HepG2 (cell line): Measurements from ENCODE around the gene IFNG-AS1. TPM values are rescaled to one million over a fixed set of nuclear protein-coding genes. Genes with fewer than 3 reads are reported as not detected.

Source experiments
- ATAC-seq: fragments of 200-7000 bp; cut with Tn5 transposase; 3 replicates; pipeline ENCODE4 v1.9.1; 2020; ENCODE audit warnings: mild to moderate bottlenecking, moderate library complexity
- BruUV-seq: library from RNA; stranded (reverse); fragments of 400-500 nt; replicated peaks from 2 replicates; lab custom pipeline; 2021; lab: Mats Ljungman, UMichigan
- CTCF ChIA-PET: fragments of 300-600 bp; formaldehyde crosslinking; extraction: SDS; loops from one replicate; lab custom pipeline; 2021; ENCODE audit warnings: low total read pairs, inconsistent platforms, low intra/inter-chr PET ratio; lab: Yijun Ruan, JAX
- POLR2A ChIA-PET: fragments of 350-600 bp; sonication (Branson Sonifier 250); formaldehyde crosslinking; loops from one replicate; lab custom pipeline; 2020; ENCODE audit warnings: antibody characterized with exemption, inconsistent platforms; lab: Yijun Ruan, JAX
- DNase-seq: peaks from one replicate; pipeline ENCODE4 v3.0.0-alpha.2; 2015; ENCODE audit warnings: low spot score
- FAIRE-seq: peaks from 3 replicates; lab custom pipeline; 2011; peaks lifted over from hg19 to GRCh38; lab: Jason Lieb, UNC
- H2AFZ ChIP-seq: one replicate; pipeline ENCODE4 v1.6.1; 2011; ENCODE audit warnings: low read length, inconsistent platforms
- H3K27ac ChIP-seq: fragments of 300-600 bp; 3 replicates; pipeline ENCODE4 v1.8.0; 2011; ENCODE audit warnings: mixed run types, mild to moderate bottlenecking, mixed read lengths, low read length, inconsistent platforms; ENCODE audit not compliant: insufficient read depth; ENCODE audit errors: extremely low read length
- H3K27me3 ChIP-seq, 2 experiments: fragments of 200-600 bp in 1 of 2; 2 replicates in 1 of 2; 3 replicates in 1 of 2; pipeline versions ENCODE4 v1.6.0 to v1.8.0; 2011; ENCODE audit warnings: low read length in 2 of 2, mild to moderate bottlenecking in 2 of 2, moderate library complexity in 2 of 2, inconsistent platforms in 1 of 2; ENCODE audit not compliant: insufficient read depth in 2 of 2, control insufficient read depth in 1 of 2
- H3K36me3 ChIP-seq, 2 experiments: fragments of 200-600 bp in 1 of 2; replicated peaks in 1 of 2; 2 replicates in 1 of 2; 3 replicates in 1 of 2; pipeline versions ENCODE4 v1.5.1 to v1.8.0; 2011; ENCODE audit warnings: low read length in 2 of 2, inconsistent platforms in 1 of 2; ENCODE audit not compliant: insufficient read depth in 2 of 2, control insufficient read depth in 1 of 2
- H3K4me1 ChIP-seq: 2 replicates; pipeline ENCODE4 v1.5.1; 2012; ENCODE audit warnings: low read length, inconsistent platforms; ENCODE audit not compliant: insufficient read depth
- H3K4me2 ChIP-seq: 2 replicates; pipeline ENCODE4 v1.6.0; 2011; ENCODE audit warnings: low read depth, low read length, inconsistent platforms
- H3K4me3 ChIP-seq, 3 experiments: fragments of 200-600 bp in 1 of 3; sonication (generic), shearing (Covaris generic) in 1 of 3; replicated peaks in 1 of 3; 2 replicates each; pipeline ENCODE4 v1.5.1; 2011 to 2016; ENCODE audit warnings: low read length in 3 of 3, inconsistent platforms in 2 of 3, low read depth in 2 of 3, mild to moderate bottlenecking in 2 of 3, control low read depth in 1 of 3, mixed read lengths in 1 of 3; ENCODE audit not compliant: insufficient read depth in 1 of 3
- H3K79me2 ChIP-seq: one replicate; pipeline ENCODE4 v1.6.1; 2011; ENCODE audit warnings: low read length, inconsistent platforms; ENCODE audit not compliant: insufficient read depth
- H3K9ac ChIP-seq: 2 replicates; pipeline ENCODE4 v1.6.0; 2011; ENCODE audit warnings: mild to moderate bottlenecking, low read depth, low read length, inconsistent platforms; ENCODE audit not compliant: insufficient read depth
- H3K9me3 ChIP-seq: 2 replicates; pipeline ENCODE4 v1.5.1; 2012; ENCODE audit warnings: mild to moderate bottlenecking, low read length
- H4K20me1 ChIP-seq: 2 replicates; pipeline ENCODE4 v1.6.0; 2011; ENCODE audit warnings: inconsistent platforms, mild to moderate bottlenecking, low read length, moderate library complexity; ENCODE audit not compliant: insufficient read depth
- ARNT2 ChIP-seq: sonication (generic); formaldehyde crosslinking; IDR thresholded peaks from 2 replicates; pipeline ENCODE4 v1.8.0; 2022; ENCODE audit warnings: mild to moderate bottlenecking, low read depth, missing genetic modification reagents, moderate library complexity
- PATZ1 ChIP-seq: sonication (generic); formaldehyde crosslinking; IDR thresholded peaks from 2 replicates; pipeline ENCODE4 v1.4.0; 2020; ENCODE audit warnings: missing genetic modification reagents
- ZNF691 ChIP-seq: sonication (generic); formaldehyde crosslinking; IDR thresholded peaks from 2 replicates; pipeline ENCODE4 v1.4.0; 2020; ENCODE audit warnings: missing genetic modification reagents, low read depth, mild to moderate bottlenecking, borderline replicate concordance
- ZNF761 ChIP-seq: sonication (generic); formaldehyde crosslinking; conservative IDR thresholded peaks from 2 replicates; pipeline ENCODE4 v1.4.0; 2020; ENCODE audit warnings: mild to moderate bottlenecking, missing genetic modification reagents
- ZNF784 ChIP-seq: sonication (generic); formaldehyde crosslinking; IDR thresholded peaks from 2 replicates; pipeline ENCODE4 v1.5.1; 2020; ENCODE audit warnings: missing genetic modification reagents, mild to moderate bottlenecking, borderline replicate concordance
- in situ Hi-C: cut with HindIII; loops from 2 replicates; pipeline ENCODE4 v1.10.0; 2017; ENCODE audit warnings: low pct_unique_long_range_greater_than_20kb; ENCODE audit not compliant: extremely low pct_ligation_motif_present
- intact Hi-C: fragments of 100-400 bp; cut with micrococcal nuclease; formaldehyde crosslinking; loops from one replicate; pipeline ENCODE4 v1.10.0; 2022; ENCODE audit not compliant: unreplicated experiment
- polyA plus RNA-seq, 8 experiments: library from polyadenylated mRNA; depleted of rRNA in 3 of 8; stranded (reverse) in 7 of 8; unstranded in 1 of 8; fragments of >200 nt; fragmentation: Illumina TruSeq in 4 of 8; extraction: Trizol in 4 of 8; gene quantifications; 2 replicates each; pipeline versions ENCODE4 v1.2.1 to v1.2.3, GENCODE V29; 2011 to 2016; ENCODE audit warnings: low read depth in 4 of 8, missing spikeins in 1 of 8, mixed read lengths in 1 of 8; ENCODE audit not compliant: insufficient read depth in 1 of 8
- total RNA-seq, 5 experiments: library from RNA; depleted of rRNA; stranded (reverse); fragments of >200 nt; fragmentation: Illumina TruSeq; extraction: Trizol; gene quantifications; 2 replicates each; pipeline ENCODE4 v1.2.3, GENCODE V29; 2016; ENCODE audit warnings: low read depth in 1 of 5

The IFNG-AS1 gene
- total and polyA plus RNA-seq, 2 of the 13 experiments (the other 11 are each of a cell fraction or from before 2014, with no cell fraction given) = not detected

GRCh38 chr12:68018315-68018714 is 29.1 kb downstream of the IFNG-AS1 start:
- TF ChIP-seq ZNF691 (CRISPR knock-in tag) (no peak), ZNF761 (no peak), PATZ1 (no peak), ZNF784 (no peak), ARNT2 (CRISPR knock-in tag) (no peak)
- H2AFZ ChIP-seq = no peak overlapping the region
- FAIRE-seq (no peak), DNase-seq (no peak), ATAC-seq (no peak)
- no TSS peak for BruUV-seq
- no peak overlapping the region for H3K4me2 ChIP-seq
- H3K79me2 ChIP-seq = no peaks in the 10 kb centered on the region
- no peaks in the 10 kb centered on the region for H4K20me1 ChIP-seq
- ChIA-PET POLR2A (no interaction called here), CTCF (no interaction called here)
- no peaks in the 10 kb centered on the region for H3K27me3 ChIP-seq
- no peaks in the 10 kb centered on the region for H3K36me3 ChIP-seq
- no peak overlapping the region for H3K4me3 ChIP-seq
- H3K4me1 ChIP-seq = no peaks in the 10 kb centered on the region
- H3K27ac ChIP-seq = no peak overlapping the region
- H3K9me3 ChIP-seq = no peaks in the 10 kb centered on the region
- intact Hi-C loops (no loop called here), in situ Hi-C loops (no loop called here)
- no peak overlapping the region for H3K9ac ChIP-seq
